HG03103 (cell line): Measurements from ENCODE around the gene INSYN2B.

ENCODE experiments used
- ATAC-seq: cut with Tn5 transposase; IDR thresholded peaks from one replicate; pipeline ENCODE4 v1.9.1; 2021; ENCODE audit warnings: low read depth; ENCODE audit not compliant: unreplicated experiment

INSYN2B gene

GRCh38 chr5:169980418-169981053 is at the start of gene INSYN2B:
TSS of gene INSYN2B (minus strand) at chr5:169980495. CDS start at chr5:169883898, 96,597 bp downstream.
- ATAC-seq = peak; percentile 77

- ATAC-seq = no peak
Observed at GRCh38 chr5:170028124-170028523, 47.8 kb upstream of the INSYN2B start.

GRCh38 chr5:170025853-170026252 is 45.6 kb upstream of the INSYN2B start:
- no peak for ATAC-seq

GRCh38 chr5:170021506-170021905 is 41.2 kb upstream of the INSYN2B start:
- no peak for ATAC-seq

- no peak for ATAC-seq
Observed at GRCh38 chr5:170020423-170020822, 40.1 kb upstream of the INSYN2B start.

GRCh38 chr5:170012622-170013021 is 32.3 kb upstream of the INSYN2B start:
- no peak for ATAC-seq

- ATAC-seq = no peak
Observed at GRCh38 chr5:170011751-170012150, 31.5 kb upstream of the INSYN2B start.

- ATAC-seq = no peak
Observed at GRCh38 chr5:170010595-170010994, 30.3 kb upstream of the INSYN2B start.

- ATAC-seq = no peak
Observed at GRCh38 chr5:170008376-170008775, 28.1 kb upstream of the INSYN2B start.

GRCh38 chr5:170006021-170006420 is 25.7 kb upstream of the INSYN2B start:
- no peak for ATAC-seq

- ATAC-seq = no peak
Observed at GRCh38 chr5:170000155-170000554, 19.9 kb upstream of the INSYN2B start.

- ATAC-seq = no peak
Observed at GRCh38 chr5:169999621-170000020, 19.3 kb upstream of the INSYN2B start.

GRCh38 chr5:169997798-169998197 is 17.5 kb upstream of the INSYN2B start:
- ATAC-seq = peak; percentile 46

GRCh38 chr5:169993485-169993790 is 13.1 kb upstream of the INSYN2B start:
- ATAC-seq = no peak

- ATAC-seq = no peak
Observed at GRCh38 chr5:169992789-169993484, 12.6 kb upstream of the INSYN2B start.

- no peak for ATAC-seq
Observed at GRCh38 chr5:169991115-169991869, 11.0 kb upstream of the INSYN2B start.

- no peak for ATAC-seq
Observed at GRCh38 chr5:169989365-169989764, 9.1 kb upstream of the INSYN2B start.

GRCh38 chr5:169988947-169989346 is 8.7 kb upstream of the INSYN2B start:
- ATAC-seq = no peak

- ATAC-seq = no peak
Observed at GRCh38 chr5:169988206-169988605, 7.9 kb upstream of the INSYN2B start.

- ATAC-seq = no peak
Observed at GRCh38 chr5:169979871-169980270, 424 bp downstream of the INSYN2B start.

- ATAC-seq = no peak
Observed at GRCh38 chr5:169978714-169979113, 1.6 kb downstream of the INSYN2B start.
